ENCODE measurements around the gene ADGRF3. TPM values are rescaled to one million over a fixed set of nuclear protein-coding genes. Genes with fewer than 3 reads are reported as not detected.

ADGRF3 gene
- total RNA-seq, 1 donor from 2014 or later, result 0.44 TPM

- Mint-ChIP-seq H3K27ac (ENCODE audit: unreplicated experiment) (no peak overlapping the region), H3K27me3 (ENCODE audit: low read depth) (no peaks in the 10 kb centered on the region), H3K36me3 (ENCODE audit: low read depth) (peaks cover 6% of the 10 kb centered on the region), H3K4me1 (peaks cover 15% of the 10 kb centered on the region), H3K9me3 (no peaks in the 10 kb centered on the region), H3K4me3 (no peak overlapping the region)
- TF ChIP-seq, protein P1, sequence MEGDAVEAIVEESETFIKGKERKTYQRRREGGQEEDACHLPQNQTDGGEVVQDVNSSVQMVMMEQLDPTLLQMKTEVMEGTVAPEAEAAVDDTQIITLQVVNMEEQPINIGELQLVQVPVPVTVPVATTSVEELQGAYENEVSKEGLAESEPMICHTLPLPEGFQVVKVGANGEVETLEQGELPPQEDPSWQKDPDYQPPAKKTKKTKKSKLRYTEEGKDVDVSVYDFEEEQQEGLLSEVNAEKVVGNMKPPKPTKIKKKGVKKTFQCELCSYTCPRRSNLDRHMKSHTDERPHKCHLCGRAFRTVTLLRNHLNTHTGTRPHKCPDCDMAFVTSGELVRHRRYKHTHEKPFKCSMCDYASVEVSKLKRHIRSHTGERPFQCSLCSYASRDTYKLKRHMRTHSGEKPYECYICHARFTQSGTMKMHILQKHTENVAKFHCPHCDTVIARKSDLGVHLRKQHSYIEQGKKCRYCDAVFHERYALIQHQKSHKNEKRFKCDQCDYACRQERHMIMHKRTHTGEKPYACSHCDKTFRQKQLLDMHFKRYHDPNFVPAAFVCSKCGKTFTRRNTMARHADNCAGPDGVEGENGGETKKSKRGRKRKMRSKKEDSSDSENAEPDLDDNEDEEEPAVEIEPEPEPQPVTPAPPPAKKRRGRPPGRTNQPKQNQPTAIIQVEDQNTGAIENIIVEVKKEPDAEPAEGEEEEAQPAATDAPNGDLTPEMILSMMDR (conservative IDR thresholded peaks at IDR 0.05), result no peak
- no peak for DNase-seq (ENCODE audit: low read depth, low spot score)
Observed at GRCh38 chr2:26364669-26365068, 18.1 kb upstream of the ADGRF3 start.

DNA sequence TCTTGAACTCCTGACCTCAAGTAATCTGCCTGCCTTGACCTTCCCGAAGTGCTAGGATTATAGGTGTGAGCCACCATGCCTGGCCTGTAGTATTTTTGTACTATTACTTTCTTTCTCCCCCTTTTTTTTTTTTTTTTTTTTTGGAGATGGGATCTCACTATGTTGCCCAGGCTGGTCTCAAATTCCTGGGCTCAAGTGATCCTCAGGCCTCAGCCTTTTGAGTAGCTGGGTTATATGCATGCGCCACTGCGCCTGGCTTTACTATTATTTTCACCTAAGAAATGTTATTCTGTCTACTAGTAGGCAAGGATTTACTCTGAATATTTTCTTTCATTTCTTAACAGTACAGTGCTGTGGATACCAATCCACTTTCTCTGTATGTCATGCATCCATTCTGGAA lies 17.4 kb upstream of the ADGRF3 start:
- Mint-ChIP-seq H3K4me3 (no peak overlapping the region), H3K9me3 (no peaks in the 10 kb centered on the region), H3K27me3 (ENCODE audit: low read depth) (no peaks in the 10 kb centered on the region), H3K4me1 (peaks cover 10% of the 10 kb centered on the region), H3K27ac (ENCODE audit: unreplicated experiment) (no peak overlapping the region), H3K36me3 (ENCODE audit: low read depth) (no peaks in the 10 kb centered on the region)
- TF ChIP-seq, protein P1 (conservative IDR thresholded peaks at IDR 0.05), result no peak
- no peak for DNase-seq (ENCODE audit: low read depth, low spot score)

- H3K27ac Mint-ChIP-seq (ENCODE audit: unreplicated experiment), result no peak overlapping the region
- no peak for DNase-seq (ENCODE audit: low read depth, low spot score)
Observed at GRCh38 chr2:26363323-26363722, 16.7 kb upstream of the ADGRF3 start.

DNA sequence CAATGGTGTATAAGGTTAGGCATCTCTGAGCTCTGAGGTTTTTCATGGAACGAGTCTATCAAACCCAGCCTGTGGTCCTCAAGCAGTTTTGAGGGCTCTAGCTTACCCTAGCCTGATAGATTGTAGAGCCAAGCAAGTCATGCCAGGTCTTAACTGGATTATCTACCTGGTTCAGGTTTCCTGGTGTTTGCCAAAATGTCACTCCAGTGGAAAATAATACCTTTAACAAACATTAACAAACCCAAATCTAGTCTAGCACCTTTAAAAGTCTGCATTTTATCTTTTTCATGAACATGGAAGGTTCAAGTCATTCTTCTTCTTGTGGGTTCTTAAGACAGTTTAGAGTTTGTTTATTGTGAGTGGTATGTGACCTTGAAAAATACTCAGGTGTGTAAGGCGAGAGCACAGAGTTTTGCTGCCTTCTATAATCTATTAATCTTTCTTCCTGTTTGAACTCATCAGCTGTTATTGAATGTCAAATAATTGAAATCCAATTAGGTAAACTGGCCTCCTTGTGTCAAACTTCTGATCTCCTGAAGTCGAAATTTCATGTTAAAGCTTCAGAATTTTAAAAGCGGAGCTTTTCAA lies 13.4 kb upstream of the ADGRF3 start:
- Mint-ChIP-seq H3K36me3 (ENCODE audit: low read depth) (no peaks in the 10 kb centered on the region), H3K9me3 (no peaks in the 10 kb centered on the region), H3K4me3 (no peak overlapping the region), H3K4me1 (peaks cover 17% of the 10 kb centered on the region), H3K27me3 (ENCODE audit: low read depth) (no peaks in the 10 kb centered on the region), H3K27ac (ENCODE audit: unreplicated experiment) (no peak overlapping the region)
- TF ChIP-seq, protein P1 (conservative IDR thresholded peaks at IDR 0.05), result no peak
- DNase-seq (ENCODE audit: low read depth, low spot score), result no peak

More at GRCh38 chr2:26363323-26363722, 16.7 kb upstream of the ADGRF3 start:
- H3K4me3 Mint-ChIP-seq, result no peak overlapping the region
- no peaks in the 10 kb centered on the region for H3K27me3 Mint-ChIP-seq (ENCODE audit: low read depth)
- H3K4me1 Mint-ChIP-seq, result peaks cover 10% of the 10 kb centered on the region
- H3K36me3 Mint-ChIP-seq (ENCODE audit: low read depth), result no peaks in the 10 kb centered on the region
- H3K9me3 Mint-ChIP-seq, result no peaks in the 10 kb centered on the region
- TF ChIP-seq, protein P1 (conservative IDR thresholded peaks at IDR 0.05), result no peak

DNA sequence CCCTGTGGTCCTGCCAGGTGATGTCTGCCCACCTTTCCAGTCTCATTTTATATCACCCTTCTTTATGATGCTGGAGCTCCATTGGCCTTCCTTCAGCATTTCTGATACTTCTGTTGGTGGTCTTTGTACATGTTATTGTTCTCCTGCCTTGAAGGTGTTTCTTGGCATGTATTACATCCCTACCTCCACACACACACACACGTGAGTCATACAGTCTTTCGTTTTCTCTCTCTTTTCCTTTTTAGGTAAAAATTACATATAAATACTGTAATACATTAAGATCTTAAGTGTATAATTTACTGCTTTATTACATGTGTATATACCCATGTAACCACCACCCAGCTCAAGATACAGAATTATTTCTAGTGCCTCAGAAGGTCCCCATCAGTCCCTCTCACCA lies 10.2 kb upstream of the ADGRF3 start:
- Mint-ChIP-seq H3K27ac (ENCODE audit: unreplicated experiment) (no peak overlapping the region), H3K4me1 (peaks cover 17% of the 10 kb centered on the region)
- TF ChIP-seq, protein P1 (conservative IDR thresholded peaks at IDR 0.05), result no peak

More for the DNA sequence above, 10.2 kb upstream of the ADGRF3 start:
- no peak for DNase-seq (ENCODE audit: low read depth, low spot score)
- H3K9me3 Mint-ChIP-seq, result no peaks in the 10 kb centered on the region
- H3K4me3 Mint-ChIP-seq, result no peak overlapping the region
- H3K27me3 Mint-ChIP-seq (ENCODE audit: low read depth), result no peaks in the 10 kb centered on the region
- peaks cover 2% of the 10 kb centered on the region for H3K36me3 Mint-ChIP-seq (ENCODE audit: low read depth)
